CD8-positive, alpha-beta memory T cell (primary cell): ENCODE results near the gene KANSL1L. TPM values are rescaled to one million over a fixed set of nuclear protein-coding genes. Genes with fewer than 3 reads are reported as not detected.

Experiments
- CTCF ChIA-PET: fragments of 350-600 bp; sonication (Branson Sonifier 250); formaldehyde crosslinking; loops from one replicate; lab custom pipeline; 2021; ENCODE audit warnings: antibody characterized with exemption; lab: Charles Lee
- POLR2A ChIA-PET: fragments of 350-600 bp; sonication (Branson Sonifier 250); formaldehyde crosslinking; loops from one replicate; lab custom pipeline; 2021; ENCODE audit warnings: antibody characterized with exemption; lab: Charles Lee
- DNase-seq, 5 donors: peaks; one replicate each; pipeline versions ENCODE4 v3.0.0 to v3.0.0-alpha.2; 2020 to 2022; ENCODE audit warnings: mixed read lengths in 1 of 5
- H3K27ac ChIP-seq: one replicate; pipeline ENCODE4 v1.7.0; 2013; ENCODE audit warnings: low read depth, mild to moderate bottlenecking, low read length, moderate library complexity
- H3K27me3 ChIP-seq: 2 replicates; pipeline ENCODE4 v1.7.0; 2013; ENCODE audit warnings: low read length, mild to moderate bottlenecking; ENCODE audit not compliant: insufficient read depth, poor library complexity, severe bottlenecking
- H3K36me3 ChIP-seq: 2 replicates; pipeline ENCODE4 v1.7.0; 2013; ENCODE audit warnings: mild to moderate bottlenecking, low read length, moderate library complexity; ENCODE audit not compliant: insufficient read depth
- H3K4me1 ChIP-seq: 2 replicates; pipeline ENCODE4 v1.7.0; 2013; ENCODE audit warnings: mild to moderate bottlenecking, low read length, moderate library complexity; ENCODE audit not compliant: insufficient read depth
- H3K4me3 ChIP-seq: 2 replicates; pipeline ENCODE4 v1.7.0; 2013; ENCODE audit warnings: mild to moderate bottlenecking, low read length
- H3K9me3 ChIP-seq: 2 replicates; pipeline ENCODE4 v1.7.0; 2013; ENCODE audit warnings: mild to moderate bottlenecking, low read length
- H3K27ac Mint-ChIP-seq, 8 donors: one replicate each; pipeline ENCODE4 v1.8.0; 2020 to 2021; ENCODE audit warnings: mixed read lengths in 8 of 8, mild to moderate bottlenecking in 6 of 8, inconsistent platforms in 3 of 8, moderate library complexity in 3 of 8
- H3K27me3 Mint-ChIP-seq, 2 donors: one replicate each; pipeline ENCODE4 v1.8.0; 2020 to 2021; ENCODE audit warnings: mixed read lengths in 2 of 2, mild to moderate bottlenecking in 1 of 2, moderate library complexity in 1 of 2
- H3K36me3 Mint-ChIP-seq, 3 donors: one replicate each; pipeline ENCODE4 v1.8.0; 2020 to 2021; ENCODE audit warnings: mixed read lengths in 3 of 3, inconsistent platforms in 1 of 3, mild to moderate bottlenecking in 1 of 3
- H3K4me1 Mint-ChIP-seq, 3 donors: one replicate each; pipeline ENCODE4 v1.8.0; 2020 to 2021; ENCODE audit warnings: mixed read lengths in 3 of 3, inconsistent platforms in 1 of 3, mild to moderate bottlenecking in 1 of 3
- H3K4me3 Mint-ChIP-seq, 7 donors: one replicate each; pipeline ENCODE4 v1.8.0; 2020 to 2021; ENCODE audit warnings: mixed read lengths in 7 of 7, mild to moderate bottlenecking in 6 of 7, moderate library complexity in 4 of 7, inconsistent platforms in 2 of 7
- H3K9me3 Mint-ChIP-seq, 5 donors: one replicate each; pipeline ENCODE4 v1.8.0; 2020 to 2022; ENCODE audit warnings: mixed read lengths in 5 of 5, mild to moderate bottlenecking in 3 of 5, moderate library complexity in 2 of 5, inconsistent platforms in 1 of 5
- polyA plus RNA-seq: library from polyadenylated mRNA; unstranded; fragments of 300-500 nt; fragmentation: Illumina TruSeq; gene quantifications from one replicate; pipeline ENCODE4 v1.2.3, GENCODE V29; 2021
- total RNA-seq, 2 experiments: library from RNA; stranded (reverse); gene quantifications; one replicate each; pipeline ENCODE4 v1.2.3, GENCODE V29; 2021

The KANSL1L gene, protein sequence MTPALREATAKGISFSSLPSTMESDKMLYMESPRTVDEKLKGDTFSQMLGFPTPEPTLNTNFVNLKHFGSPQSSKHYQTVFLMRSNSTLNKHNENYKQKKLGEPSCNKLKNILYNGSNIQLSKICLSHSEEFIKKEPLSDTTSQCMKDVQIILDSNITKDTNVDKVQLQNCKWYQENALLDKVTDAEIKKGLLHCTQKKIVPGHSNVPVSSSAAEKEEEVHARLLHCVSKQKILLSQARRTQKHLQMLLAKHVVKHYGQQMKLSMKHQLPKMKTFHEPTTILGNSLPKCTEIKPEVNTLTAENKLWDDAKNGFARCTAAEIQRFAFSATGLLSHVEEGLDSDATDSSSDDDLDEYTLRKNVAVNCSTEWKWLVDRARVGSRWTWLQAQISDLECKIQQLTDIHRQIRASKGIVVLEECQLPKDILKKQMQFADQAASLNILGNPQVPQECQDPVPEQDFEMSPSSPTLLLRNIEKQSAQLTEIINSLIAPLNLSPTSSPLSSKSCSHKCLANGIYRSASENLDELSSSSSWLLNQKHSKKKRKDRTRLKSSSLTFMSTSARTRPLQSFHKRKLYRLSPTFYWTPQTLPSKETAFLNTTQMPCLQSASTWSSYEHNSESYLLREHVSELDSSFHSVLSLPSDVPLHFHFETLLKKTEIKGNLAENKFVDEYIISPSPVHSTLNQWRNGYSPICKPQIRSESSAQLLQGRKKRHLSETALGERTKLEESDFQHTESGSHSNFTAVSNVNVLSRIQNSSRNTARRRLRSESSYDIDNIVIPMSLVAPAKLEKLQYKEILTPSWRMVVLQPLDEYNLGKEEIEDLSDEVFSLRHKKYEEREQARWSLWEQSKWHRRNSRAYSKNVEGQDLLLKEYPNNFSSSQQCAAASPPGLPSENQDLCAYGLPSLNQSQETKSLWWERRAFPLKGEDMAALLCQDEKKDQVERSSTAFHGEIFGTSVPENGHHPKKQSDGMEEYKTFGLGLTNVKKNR
- total RNA-seq: 1 to 10 TPM; 5.0 to 6.3 TPM
- polyA plus RNA-seq: 1.0 TPM

DNA sequence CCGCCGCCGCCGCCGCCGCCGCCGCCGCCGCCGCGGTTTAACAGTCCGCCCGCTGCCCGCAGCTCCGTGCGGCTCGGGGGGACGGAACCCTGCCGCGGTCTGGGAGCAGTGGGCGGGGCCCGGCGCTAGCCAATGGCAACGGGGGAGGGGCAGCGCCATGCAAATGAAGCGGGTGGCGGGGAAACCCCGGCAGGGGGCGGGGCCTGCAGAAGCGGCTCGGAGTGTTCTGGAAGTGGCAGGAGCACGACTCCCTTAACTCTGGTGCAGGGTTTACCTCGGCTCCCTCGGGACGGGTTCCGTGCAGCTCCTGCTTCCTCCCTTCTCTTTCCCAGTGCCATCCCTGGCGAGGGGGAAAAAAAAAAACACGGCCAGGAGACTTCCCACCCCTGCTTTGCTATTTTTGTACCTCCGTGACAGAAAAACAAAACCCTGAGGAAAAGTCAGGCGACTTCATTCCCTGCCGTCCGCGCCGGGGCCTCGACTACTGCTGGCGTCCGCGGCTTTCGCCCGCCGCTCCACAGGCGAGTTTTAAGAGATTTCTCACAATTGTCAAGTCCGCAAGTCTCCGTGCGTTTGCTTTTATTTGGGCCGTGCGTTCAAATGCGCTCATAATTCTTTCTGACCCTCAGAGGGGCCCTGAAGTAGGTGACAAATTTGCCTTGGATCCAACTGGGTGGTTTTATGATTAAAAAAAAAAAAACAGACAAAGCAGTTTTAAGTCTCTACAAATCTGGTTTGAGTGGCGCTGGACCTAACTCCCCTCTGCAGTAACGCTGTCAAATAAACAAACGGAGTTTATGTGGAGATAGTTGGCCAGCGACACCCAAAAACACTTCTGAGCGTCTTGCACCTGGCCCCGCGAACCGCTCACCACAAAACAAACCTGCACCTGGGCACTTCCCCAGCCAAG, at the start of gene KANSL1L:
Gene KANSL1L (minus strand): TSS at position 101 of the 910 bp plus-strand sequence. CDS start 16,827 bp downstream, outside the sequence.
- Histone ChIP-seq H3K36me3 (no peaks in the 10 kb centered on the region), H3K27me3 (no peaks in the 10 kb centered on the region), H3K9me3 (no peaks in the 10 kb centered on the region), H3K27ac (peak within 1 kb of the TSS; percentile 35), H3K4me1 (peaks cover 11% of the 10 kb centered on the region), H3K4me3 (peak within 1 kb of the TSS; percentile 77)
- POLR2A ChIA-PET: interaction anchor here (1.1 kb wide), 1 partner anchor 10 kb away, joined by 3 read pairs; no protein-coding TSS in a partner anchor
- peaks cover 23 to 35% (median 34%) of the 10 kb centered on the region in 3 donors for H3K4me1 Mint-ChIP-seq
- peaks cover 0 to 9% of the 10 kb centered on the region in 2 donors for H3K27me3 Mint-ChIP-seq
- no peaks in the 10 kb centered on the region for H3K9me3 Mint-ChIP-seq
- peak within 1 kb of the TSS; percentile 94 to 99 (median 96) for H3K27ac Mint-ChIP-seq
- H3K36me3 Mint-ChIP-seq: peaks cover 0 to 14% (median 0%) of the 10 kb centered on the region in 3 donors
- H3K4me3 Mint-ChIP-seq: peak within 1 kb of the TSS; percentile 95 to 99 (median 99)
- DNase-seq: peak; percentile 94 to 97 (median 95)
- CTCF ChIA-PET: interaction anchor here (1.1 kb wide), 1 partner anchor 25 kb away, joined by 3 read pairs; no protein-coding TSS in a partner anchor

DNA sequence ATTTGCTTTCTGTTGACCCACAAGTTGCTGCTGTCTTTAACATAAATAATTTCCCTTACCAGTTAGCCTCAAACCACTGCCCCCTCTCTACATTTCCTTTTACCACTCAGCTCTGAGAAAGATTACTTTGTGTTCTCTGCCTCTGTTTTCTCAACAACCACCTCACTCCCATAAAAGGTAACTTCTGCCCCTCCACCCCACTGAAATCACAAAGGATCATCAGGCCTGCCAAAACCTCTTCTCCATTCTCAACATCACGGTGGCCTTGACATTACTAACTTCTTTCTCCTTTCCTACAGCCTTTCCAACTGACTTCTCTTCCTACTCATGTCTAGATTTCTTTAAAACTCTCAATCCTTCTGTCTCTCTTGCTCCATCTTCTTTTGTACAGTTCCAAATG, 43.9 kb upstream of the KANSL1L start:
- H3K4me3 ChIP-seq: no peak overlapping the region
- no peaks in the 10 kb centered on the region for H3K36me3 ChIP-seq
- no peaks in the 10 kb centered on the region for H3K4me1 ChIP-seq
- POLR2A ChIA-PET: no interaction called here
- no peaks in the 10 kb centered on the region for H3K4me1 Mint-ChIP-seq
- peaks cover 3 to 8% of the 10 kb centered on the region in 2 donors for H3K27me3 Mint-ChIP-seq
- H3K9me3 Mint-ChIP-seq: no peaks in the 10 kb centered on the region
- no peaks in the 10 kb centered on the region for H3K36me3 Mint-ChIP-seq
- no peak for DNase-seq
- H3K27ac Mint-ChIP-seq: no peak overlapping the region
- H3K27ac ChIP-seq: no peak overlapping the region
- H3K9me3 ChIP-seq: no peaks in the 10 kb centered on the region
- CTCF ChIA-PET: no interaction called here
- no peaks in the 10 kb centered on the region for H3K27me3 ChIP-seq
- H3K4me3 Mint-ChIP-seq: no peak overlapping the region

DNA sequence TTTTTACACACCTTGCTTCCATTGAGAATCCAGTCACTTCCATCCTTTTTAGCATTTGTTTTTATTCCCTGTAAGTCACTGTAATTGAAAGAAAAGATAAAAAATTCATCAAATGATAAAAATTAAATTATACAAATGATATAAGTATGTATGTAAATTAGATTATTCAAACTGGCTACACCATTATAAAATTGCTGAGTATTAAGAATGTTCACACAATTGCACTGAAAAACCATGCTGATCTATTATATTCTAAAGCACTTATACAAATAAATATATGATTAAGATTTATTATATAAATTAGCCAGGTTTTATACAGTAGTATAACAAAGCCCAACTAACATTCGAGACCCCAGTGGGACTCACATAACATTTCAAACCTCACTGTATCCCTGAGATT, 39.0 kb upstream of the KANSL1L start:
- H3K4me3 Mint-ChIP-seq: no peak overlapping the region
- ChIA-PET POLR2A (no interaction called here), CTCF (interaction anchor here (1.6 kb wide), 1 partner anchor 11 kb away, joined by 5 read pairs; no protein-coding TSS in a partner anchor)
- H3K4me3 ChIP-seq: no peak overlapping the region
- no peaks in the 10 kb centered on the region for H3K9me3 Mint-ChIP-seq
- no peak overlapping the region for H3K27ac Mint-ChIP-seq
- H3K27me3 Mint-ChIP-seq: peaks cover 8 to 23% of the 10 kb centered on the region in 2 donors
- no peak overlapping the region for H3K27ac ChIP-seq
- no peak for DNase-seq
- H3K36me3 ChIP-seq: no peaks in the 10 kb centered on the region
- no peaks in the 10 kb centered on the region for H3K9me3 ChIP-seq
- no peaks in the 10 kb centered on the region for H3K36me3 Mint-ChIP-seq
- H3K4me1 ChIP-seq: no peaks in the 10 kb centered on the region
- H3K4me1 Mint-ChIP-seq: no peaks in the 10 kb centered on the region
- no peaks in the 10 kb centered on the region for H3K27me3 ChIP-seq

DNA sequence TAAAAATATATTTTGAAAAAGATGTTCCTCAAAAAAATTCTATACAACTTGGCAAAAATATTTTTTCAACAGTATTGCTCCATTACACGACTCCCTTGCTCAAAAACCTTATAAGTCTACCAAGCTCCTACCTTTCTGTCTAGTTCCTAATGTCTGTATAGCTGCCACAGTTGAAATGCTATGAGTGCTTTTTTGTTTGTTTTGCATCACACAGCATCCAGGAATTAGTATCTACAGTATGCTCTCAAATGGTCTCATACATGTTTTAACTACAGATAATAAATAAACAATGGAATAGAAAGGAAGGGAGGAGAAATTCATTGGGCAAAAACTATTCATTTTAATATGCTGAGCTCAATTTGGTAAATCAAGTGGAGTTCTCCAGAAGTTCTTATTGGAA, 36.7 kb upstream of the KANSL1L start:
- Mint-ChIP-seq H3K36me3 (no peaks in the 10 kb centered on the region), H3K4me3 (no peak overlapping the region), H3K27me3 (peaks cover 8 to 25% of the 10 kb centered on the region in 2 donors), H3K9me3 (no peaks in the 10 kb centered on the region), H3K27ac (no peak overlapping the region), H3K4me1 (no peaks in the 10 kb centered on the region)
- H3K27me3 ChIP-seq: no peaks in the 10 kb centered on the region
- H3K4me1 ChIP-seq: no peaks in the 10 kb centered on the region
- H3K9me3 ChIP-seq: no peaks in the 10 kb centered on the region
- H3K4me3 ChIP-seq: no peak overlapping the region
- no peak overlapping the region for H3K27ac ChIP-seq
- CTCF ChIA-PET: no interaction called here
- POLR2A ChIA-PET: no interaction called here
- no peaks in the 10 kb centered on the region for H3K36me3 ChIP-seq
- DNase-seq: no peak

DNA sequence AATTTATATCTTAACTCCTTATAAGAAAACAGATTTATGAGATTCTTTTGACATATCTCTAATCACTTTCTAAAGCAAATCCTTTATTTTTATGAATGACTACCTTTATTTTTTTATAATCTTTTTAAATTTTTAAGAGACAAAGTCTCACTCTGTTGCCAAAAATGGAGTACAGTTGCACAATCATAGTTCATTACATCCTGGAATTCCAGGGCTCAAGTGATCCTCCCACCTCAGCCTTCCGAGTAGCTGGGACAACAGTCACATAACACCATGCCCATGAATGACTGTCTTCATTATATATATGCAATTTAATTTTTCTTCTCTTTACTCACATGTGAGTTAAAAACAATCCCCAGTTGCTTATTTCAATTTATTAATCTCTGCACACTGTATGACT, 32.3 kb upstream of the KANSL1L start:
- no peaks in the 10 kb centered on the region for H3K36me3 Mint-ChIP-seq
- H3K9me3 Mint-ChIP-seq: no peaks in the 10 kb centered on the region
- H3K36me3 ChIP-seq: no peaks in the 10 kb centered on the region
- no peak overlapping the region for H3K27ac ChIP-seq
- peak overlapping the region in 1 of 8 donors; percentile 42 for H3K27ac Mint-ChIP-seq
- peaks cover 8 to 28% of the 10 kb centered on the region in 2 donors for H3K27me3 Mint-ChIP-seq
- POLR2A ChIA-PET: no interaction called here
- no peak overlapping the region for H3K4me3 ChIP-seq
- CTCF ChIA-PET: no interaction called here
- no peak for DNase-seq
- H3K9me3 ChIP-seq: no peaks in the 10 kb centered on the region
- no peaks in the 10 kb centered on the region for H3K4me1 ChIP-seq
- H3K4me1 Mint-ChIP-seq: no peaks in the 10 kb centered on the region
- H3K27me3 ChIP-seq: no peaks in the 10 kb centered on the region
- no peak overlapping the region for H3K4me3 Mint-ChIP-seq

DNA sequence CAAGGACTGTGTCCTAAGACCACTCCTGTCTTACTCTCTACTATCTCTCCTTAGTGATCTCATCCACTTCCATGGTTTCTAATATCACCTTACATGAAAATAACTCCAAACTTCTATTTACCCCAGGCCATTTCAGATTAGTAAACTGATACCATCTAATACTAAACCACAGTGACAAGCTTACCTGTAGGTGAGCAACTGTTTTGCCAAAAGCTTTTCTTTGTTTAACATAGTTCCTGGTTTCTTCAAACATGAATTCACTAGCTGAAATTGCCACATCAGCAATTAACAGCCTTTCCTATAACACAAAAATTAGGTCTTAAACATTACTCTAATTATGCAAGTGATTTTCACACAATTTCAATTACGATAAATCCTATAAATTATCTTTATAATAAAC, 31.9 kb upstream of the KANSL1L start:
- H3K36me3 ChIP-seq: no peaks in the 10 kb centered on the region
- Mint-ChIP-seq H3K27ac (no peak overlapping the region), H3K4me3 (no peak overlapping the region), H3K4me1 (no peaks in the 10 kb centered on the region), H3K36me3 (no peaks in the 10 kb centered on the region), H3K27me3 (peaks cover 8 to 28% of the 10 kb centered on the region in 2 donors), H3K9me3 (no peaks in the 10 kb centered on the region)
- no peaks in the 10 kb centered on the region for H3K9me3 ChIP-seq
- no peak overlapping the region for H3K27ac ChIP-seq
- no peaks in the 10 kb centered on the region for H3K4me1 ChIP-seq
- no peaks in the 10 kb centered on the region for H3K27me3 ChIP-seq
- ChIA-PET CTCF (no interaction called here), POLR2A (no interaction called here)
- no peak overlapping the region for H3K4me3 ChIP-seq
- DNase-seq: no peak

DNA sequence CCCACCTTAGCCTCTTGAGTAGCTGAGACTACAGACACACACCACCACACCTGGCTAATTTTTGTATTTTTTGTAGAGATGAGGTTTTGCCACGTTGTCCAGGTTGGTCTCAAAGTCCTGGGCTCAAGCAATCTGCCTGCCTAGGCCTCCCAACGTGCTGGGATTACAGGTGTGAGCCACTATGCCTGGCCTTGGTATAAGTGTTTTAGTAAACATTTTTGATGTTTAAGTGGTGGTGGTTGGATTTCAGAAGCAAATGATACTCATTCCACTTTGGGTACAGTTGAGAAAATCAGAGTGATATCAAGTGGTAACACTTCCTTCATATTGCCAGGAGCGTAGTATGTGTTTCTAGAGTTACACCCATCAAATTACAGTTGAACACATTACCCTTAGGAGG, 28.6 kb upstream of the KANSL1L start:
- ChIA-PET CTCF (interaction anchor here (1.3 kb wide), 2 partner anchors 10 to 237 kb away, joined by 5 read pairs; no protein-coding TSS in a partner anchor), POLR2A (no interaction called here)
- H3K4me1 ChIP-seq: no peaks in the 10 kb centered on the region
- H3K36me3 ChIP-seq: no peaks in the 10 kb centered on the region
- DNase-seq: no peak
- Mint-ChIP-seq H3K9me3 (no peaks in the 10 kb centered on the region), H3K27me3 (peaks cover 5 to 17% of the 10 kb centered on the region in 2 donors), H3K4me1 (no peaks in the 10 kb centered on the region), H3K36me3 (no peaks in the 10 kb centered on the region), H3K4me3 (no peak overlapping the region), H3K27ac (no peak overlapping the region)
- H3K27me3 ChIP-seq: no peaks in the 10 kb centered on the region
- no peak overlapping the region for H3K27ac ChIP-seq
- H3K4me3 ChIP-seq: no peak overlapping the region
- H3K9me3 ChIP-seq: no peaks in the 10 kb centered on the region
